ENCODE data around the gene DAPK3.
"Not testable (repeated sequence)": the region's sequence is repeated elsewhere in the genome, so short reads cannot be mapped to it uniquely, and the experiment has no call there.

DAPK3 gene

GRCh38 chr19:3954107-3954506 lies 16.8 kb downstream of the DAPK3 start:
- DNase-seq (ENCODE audit: low spot score) = no peak

- DNase-seq (ENCODE audit: low spot score) = not testable (repeated sequence)
Measured at GRCh38 chr19:3952755-3953276, 18.1 kb downstream of the DAPK3 start.

GRCh38 chr19:3950871-3951861 lies 19.7 kb downstream of the DAPK3 start:
- DNase-seq (ENCODE audit: low spot score) = no peak

- DNase-seq (ENCODE audit: low spot score) = no peak
Measured at GRCh38 chr19:3949997-3950859, 20.7 kb downstream of the DAPK3 start.

GRCh38 chr19:3949294-3949693 lies 21.6 kb downstream of the DAPK3 start:
- no peak for DNase-seq (ENCODE audit: low spot score)

- DNase-seq (ENCODE audit: low spot score) = not testable (repeated sequence)
Measured at GRCh38 chr19:3947316-3947933, 23.5 kb downstream of the DAPK3 start.

GRCh38 chr19:3945838-3946237 lies 25.1 kb downstream of the DAPK3 start:
- no peak for DNase-seq (ENCODE audit: low spot score)

- DNase-seq (ENCODE audit: low spot score) = no peak
Measured at GRCh38 chr19:3944018-3944721, 26.7 kb downstream of the DAPK3 start.

GRCh38 chr19:3942790-3943409 lies 28.0 kb downstream of the DAPK3 start:
- no peak for DNase-seq (ENCODE audit: low spot score)

- DNase-seq (ENCODE audit: low spot score) = not testable (repeated sequence)
Measured at GRCh38 chr19:3938300-3938950, 32.5 kb downstream of the DAPK3 start.

- no peak for DNase-seq (ENCODE audit: low spot score)
Measured at GRCh38 chr19:3936506-3937442, 34.1 kb downstream of the DAPK3 start.

- no peak for DNase-seq (ENCODE audit: low spot score)
Measured at GRCh38 chr19:3932931-3933810, 37.7 kb downstream of the DAPK3 start, which contains the start of gene NMRK2. Gene NMRK2 (plus strand): TSS chr19:3933069. CDS start chr19:3933672, 603 bp downstream.

- no peak for DNase-seq (ENCODE audit: low spot score)
Measured at GRCh38 chr19:3931041-3931440, 39.9 kb downstream of the DAPK3 start.

GRCh38 chr19:3923912-3924311 lies 47.0 kb downstream of the DAPK3 start:
- no peak for DNase-seq (ENCODE audit: low spot score)

GRCh38 chr19:3923096-3923758 lies 47.7 kb downstream of the DAPK3 start:
- no peak for DNase-seq (ENCODE audit: low spot score)

GRCh38 chr19:3919793-3920192 lies 51.1 kb downstream of the DAPK3 start:
- DNase-seq (ENCODE audit: low spot score) = no peak

GRCh38 chr19:3916033-3916432 lies 54.9 kb downstream of the DAPK3 start:
- DNase-seq (ENCODE audit: low spot score) = no peak

- DNase-seq (ENCODE audit: low spot score) = no peak
Measured at GRCh38 chr19:3914199-3914598, 56.7 kb downstream of the DAPK3 start.
